T-helper 22 cell (primary cell): ENCODE results near the gene TDRD9.
A peak's percentile ranks its signal among the peaks of the same experiment; 100 is the strongest.

ENCODE experiments used
- DNase-seq: peaks from one replicate; pipeline ENCODE4 v3.0.0-alpha.2; 2020; ENCODE audit warnings: low read depth

TDRD9 gene

DNA sequence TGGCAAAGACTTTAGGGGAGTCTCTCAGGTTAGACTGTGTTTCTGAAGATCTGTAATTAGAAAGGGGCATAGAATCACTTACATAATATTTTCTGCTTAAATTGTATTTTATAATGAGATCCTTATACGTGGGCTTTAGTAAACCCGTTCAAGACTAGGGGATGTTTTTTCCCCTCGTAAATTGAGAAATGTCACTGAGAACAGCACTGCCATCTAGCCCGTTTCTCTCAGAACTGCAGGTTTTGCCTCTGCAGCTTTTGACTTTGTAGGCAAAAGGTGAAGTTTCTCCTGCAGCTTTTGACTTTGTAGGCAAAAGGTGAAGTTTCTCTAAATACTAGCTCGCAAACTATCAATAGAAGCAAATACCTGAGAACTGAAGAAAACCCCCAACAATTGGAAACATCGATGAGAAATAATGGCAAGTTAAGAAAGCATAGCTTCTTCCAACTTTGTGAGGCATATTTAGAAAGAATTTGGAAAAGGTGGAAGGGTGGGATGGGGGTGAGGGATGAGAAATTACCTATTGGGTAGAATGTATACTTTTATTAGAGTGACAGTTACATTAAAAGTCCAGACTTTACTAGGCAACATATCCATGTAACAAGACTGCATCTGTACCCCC, 147.4 kb downstream of the TDRD9 start:
- DNase-seq: no peak

DNA sequence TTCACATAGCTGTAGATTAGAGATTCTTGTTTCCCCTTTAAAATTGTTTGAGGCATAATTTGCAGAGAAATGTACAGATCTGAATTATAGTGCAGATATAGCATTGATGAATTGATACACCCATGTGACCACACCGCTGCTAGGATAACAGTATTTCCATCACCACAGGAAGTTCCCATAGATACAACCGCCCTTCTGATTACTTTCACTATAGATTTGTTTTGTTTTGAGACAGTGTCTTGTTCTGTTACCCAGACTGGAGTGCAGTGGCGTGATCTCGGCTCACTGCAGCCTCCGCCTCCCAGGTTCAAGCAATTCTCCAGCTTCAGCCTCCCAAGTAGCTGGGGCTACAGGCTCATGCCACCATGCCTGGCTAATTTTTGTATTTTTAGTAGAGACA, 148.5 kb downstream of the TDRD9 start:
- DNase-seq: no peak

- DNase-seq: peak; percentile 60
These were observed 149.8 kb downstream of the TDRD9 start for GRCh38 chr14:104078031-104078455.

DNA sequence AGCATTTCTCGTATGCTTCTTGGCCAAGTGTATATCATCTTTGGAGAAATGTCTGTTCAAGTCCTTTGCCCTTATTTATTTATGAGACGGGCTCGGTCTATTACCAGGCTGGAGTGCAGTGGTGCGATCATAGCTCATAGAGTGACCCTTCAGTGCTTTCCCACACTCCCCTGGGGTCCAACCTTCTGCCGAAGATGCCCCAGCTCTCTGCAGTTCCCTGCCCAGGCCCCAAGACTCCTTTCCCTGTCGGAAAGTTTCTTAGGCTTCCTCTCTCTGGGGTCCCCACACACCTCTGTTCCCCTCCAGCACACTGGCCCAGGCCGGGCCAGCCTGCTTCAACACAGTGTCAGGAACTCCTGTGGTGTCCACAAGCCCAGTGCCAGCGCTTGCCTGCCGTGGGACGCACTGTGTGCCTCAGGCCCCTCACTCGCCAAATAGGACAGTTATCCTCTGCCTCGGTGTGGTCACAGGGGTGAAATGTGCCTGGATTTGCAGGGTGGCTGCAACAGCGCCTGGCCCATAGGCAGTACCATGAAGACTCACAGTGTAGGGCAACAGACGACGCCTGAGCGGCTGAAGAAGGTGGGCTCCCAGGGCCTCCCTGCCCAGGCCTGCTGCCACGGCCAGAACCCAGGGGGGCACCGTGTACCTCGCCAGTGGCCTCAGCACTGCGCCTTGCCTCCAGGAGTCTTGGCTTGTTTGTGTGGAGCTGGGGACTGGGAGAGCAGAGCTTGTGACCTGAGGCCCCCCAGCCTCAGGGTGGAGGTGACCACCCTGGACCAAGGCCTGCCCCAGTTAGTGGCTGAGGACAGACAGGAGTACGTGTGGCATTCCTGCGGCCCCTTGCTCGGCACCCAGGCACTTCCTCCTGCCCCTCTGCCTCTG, 152.4 kb downstream of the TDRD9 start:
- no peak for DNase-seq

- no peak for DNase-seq
These were observed 153.1 kb downstream of the TDRD9 start for GRCh38 chr14:104081261-104081835.

DNA sequence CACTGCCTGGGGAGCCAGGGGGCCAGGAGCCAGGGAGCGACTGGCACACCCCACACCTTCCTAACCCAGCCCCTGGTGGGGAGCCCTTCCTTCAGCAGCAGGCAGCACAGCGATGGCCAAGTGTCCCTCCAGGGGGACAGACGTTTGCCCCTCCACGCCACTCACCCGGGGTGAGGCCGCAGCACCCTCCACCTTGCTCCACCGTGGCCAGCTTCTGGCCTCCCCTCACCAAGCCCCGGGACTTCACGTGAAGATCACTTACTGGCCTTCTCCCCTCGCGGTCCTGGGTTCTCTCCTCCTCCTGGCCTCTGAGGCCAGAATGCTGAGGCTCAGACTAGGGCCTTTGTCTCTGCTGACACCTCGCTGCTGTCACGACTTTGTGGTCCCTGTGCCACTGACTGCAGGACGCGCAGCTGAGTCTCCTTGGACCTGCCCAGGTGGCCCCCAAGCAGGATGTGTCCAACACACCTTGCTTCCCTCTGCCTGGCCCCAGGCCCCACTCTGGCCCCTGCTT, 153.8 kb downstream of the TDRD9 start:
- DNase-seq: no peak

- no peak for DNase-seq
These were observed 154.6 kb downstream of the TDRD9 start for GRCh38 chr14:104082807-104083206.

DNA sequence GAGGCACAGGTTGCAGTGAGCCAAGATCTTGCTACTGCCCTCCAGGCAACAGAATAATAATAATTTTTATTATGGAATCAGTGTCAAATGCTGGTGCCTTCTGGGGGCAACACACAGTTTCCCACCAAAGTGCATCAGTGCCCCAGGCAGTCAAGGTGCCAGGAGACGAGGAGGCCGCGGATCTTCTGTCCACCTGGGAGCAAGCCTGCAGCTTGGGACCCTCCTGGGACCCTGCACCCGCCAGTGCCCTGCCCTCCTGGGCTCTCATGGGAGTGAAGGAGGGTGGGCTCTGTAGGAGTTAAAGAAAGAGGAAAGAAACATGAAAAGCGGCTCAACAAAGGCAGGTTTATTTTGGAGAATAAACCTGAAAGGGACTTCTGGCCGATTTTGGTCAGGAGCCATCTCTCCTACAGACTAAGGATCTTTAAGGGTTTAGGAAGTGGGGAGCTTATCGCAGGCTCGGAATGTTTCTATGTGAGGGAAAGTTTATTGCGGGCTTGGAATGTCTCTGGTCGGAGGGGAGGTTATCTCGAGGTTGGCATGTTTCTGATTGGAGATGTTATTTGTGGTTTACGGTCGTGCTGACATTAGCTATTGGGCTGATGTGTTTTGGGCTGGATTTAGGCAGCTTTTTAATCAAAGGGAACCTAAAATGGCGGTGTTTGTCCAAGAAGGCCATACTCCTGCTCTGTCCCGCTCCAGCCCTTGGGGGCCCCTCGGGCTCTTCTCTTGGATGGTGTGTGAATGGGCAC, 156.2 kb downstream of the TDRD9 start:
- DNase-seq: no peak

DNA sequence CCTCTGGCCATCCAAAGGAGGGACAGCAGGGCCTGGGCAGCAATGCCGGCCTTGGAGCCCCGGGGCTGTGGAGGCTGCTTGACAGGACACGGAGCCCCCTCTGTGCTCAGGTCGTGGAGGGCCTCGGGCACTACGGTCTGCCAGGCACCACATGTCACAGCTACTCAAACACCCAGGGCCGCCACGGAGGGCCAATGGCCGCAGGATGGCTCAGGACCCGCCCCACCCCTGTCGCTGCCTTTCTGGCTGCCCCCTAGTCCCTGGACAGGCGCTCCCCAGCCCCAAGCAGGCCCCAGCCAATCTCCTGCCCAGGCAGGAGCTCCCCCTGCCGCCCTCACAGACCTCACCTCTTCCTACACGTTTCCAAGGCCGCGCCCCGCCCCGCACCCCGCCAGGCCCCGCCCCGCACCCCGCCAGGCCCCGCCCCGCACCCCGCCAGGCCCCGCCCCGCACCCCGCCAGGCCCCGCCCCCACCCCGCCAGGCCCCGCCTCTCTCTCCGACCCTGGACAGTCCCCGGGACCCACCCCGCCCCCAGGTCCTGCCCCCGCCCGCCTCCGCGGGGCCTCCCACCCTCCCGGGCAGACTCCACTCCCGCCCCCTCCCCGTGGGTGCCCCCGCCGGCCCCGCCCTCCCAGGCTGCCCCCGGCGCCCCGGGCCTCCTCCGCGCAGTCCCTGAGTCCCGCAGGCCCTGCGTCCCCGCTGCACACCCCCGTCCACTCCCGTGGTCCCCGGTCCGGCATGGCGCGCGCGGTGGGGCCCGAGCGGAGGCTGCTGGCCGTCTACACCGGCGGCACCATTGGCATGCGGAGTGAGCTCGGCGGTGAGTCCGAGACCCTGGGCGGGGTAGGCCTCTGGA, 157.0 kb downstream of the TDRD9 start, which contains the start of gene ASPG:
Gene ASPG, plus strand, starts transcription at position 669 of the 857 bp plus-strand sequence. Its CDS starts 71 bp downstream, at position 740.
- no peak for DNase-seq

- no peak for DNase-seq
These were observed 157.6 kb downstream of the TDRD9 start for GRCh38 chr14:104085889-104086201.

DNA sequence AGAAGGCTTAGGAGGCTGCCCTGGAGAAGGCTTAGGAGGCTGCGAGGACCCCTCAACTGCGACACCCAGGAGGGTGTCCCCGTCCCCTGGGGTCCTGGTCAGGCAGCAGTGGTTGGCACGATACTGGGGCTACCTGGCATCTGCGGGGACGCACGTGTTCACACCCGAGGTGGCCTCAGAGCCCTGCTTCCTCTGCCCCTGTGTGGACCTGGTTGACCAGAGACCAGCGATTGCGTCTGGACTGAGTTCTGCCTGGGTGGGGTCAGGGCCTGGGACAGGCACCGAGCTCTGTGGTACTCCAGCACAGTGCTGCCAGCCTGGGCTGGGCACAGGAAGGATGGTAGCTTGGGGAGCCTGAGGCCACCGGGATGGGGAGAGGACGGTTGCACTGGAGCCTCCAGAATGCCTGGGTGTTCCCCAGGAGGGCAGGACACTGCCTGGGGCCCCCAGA, 158.0 kb downstream of the TDRD9 start:
- no peak for DNase-seq

GRCh38 chr14:104086661-104087461, 158.6 kb downstream of the TDRD9 start:
- no peak for DNase-seq

DNA sequence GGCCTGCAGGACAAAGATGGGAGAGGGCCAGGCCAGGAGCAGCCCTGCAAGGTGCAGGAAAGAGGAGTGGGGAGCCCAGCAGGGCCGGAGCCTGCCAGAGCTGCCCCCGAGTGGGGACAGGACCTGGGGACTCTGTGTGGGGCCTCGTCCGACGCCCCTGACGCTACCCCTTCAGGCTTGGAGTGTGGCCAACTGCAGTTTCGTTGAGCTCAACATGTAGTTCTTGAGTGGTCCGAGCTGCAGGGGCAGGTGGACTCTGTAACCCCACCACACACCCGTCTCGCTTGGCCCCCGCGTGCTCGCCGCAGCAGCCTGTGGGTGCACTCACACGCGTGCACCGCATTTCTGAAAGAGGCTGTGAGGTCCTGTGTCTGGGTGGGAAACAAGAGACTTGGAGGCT, 159.2 kb downstream of the TDRD9 start:
- no peak for DNase-seq

DNA sequence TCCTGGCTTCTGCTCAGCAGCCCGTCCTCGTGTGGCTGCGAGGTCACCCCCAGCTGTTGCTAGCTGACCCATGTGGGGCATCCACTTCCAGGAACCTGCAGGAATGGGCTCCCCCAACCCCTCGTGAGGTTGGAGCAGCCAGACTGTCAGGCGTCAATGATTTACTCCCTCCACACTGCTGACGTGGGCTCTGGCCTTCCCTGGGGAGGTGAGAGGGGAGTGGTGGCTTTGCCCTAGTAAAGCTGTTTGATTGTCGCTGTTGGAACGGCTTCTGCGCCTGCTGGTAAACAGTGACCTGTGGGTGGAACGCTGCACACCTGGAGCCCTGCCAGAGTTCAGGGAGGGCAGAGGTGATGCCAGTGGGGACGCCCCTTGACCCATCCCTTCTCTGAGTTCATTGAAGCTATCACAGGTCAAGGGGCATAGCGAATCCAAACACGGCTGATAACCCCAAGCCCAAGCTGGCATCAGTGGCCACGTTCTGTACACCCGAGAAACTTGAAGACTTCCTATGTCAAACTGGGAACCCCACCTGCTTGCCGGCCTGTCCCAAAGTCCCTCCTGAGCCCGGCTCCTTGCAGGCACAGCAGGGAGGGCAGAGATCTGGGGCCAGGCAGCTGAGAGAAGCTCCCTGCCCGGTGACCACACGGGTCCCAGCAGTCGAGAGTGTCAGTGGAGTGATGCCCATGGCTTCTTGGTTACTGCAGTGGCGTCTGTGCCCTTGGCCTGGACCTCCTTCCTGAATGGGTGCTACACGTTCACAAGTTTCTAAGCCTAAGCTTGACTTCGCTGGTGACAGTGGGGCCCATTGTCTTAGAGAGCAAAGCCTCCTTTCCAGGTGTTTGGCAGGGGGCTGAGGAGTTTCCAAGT, 160.0 kb downstream of the TDRD9 start:
- DNase-seq: no peak

DNA sequence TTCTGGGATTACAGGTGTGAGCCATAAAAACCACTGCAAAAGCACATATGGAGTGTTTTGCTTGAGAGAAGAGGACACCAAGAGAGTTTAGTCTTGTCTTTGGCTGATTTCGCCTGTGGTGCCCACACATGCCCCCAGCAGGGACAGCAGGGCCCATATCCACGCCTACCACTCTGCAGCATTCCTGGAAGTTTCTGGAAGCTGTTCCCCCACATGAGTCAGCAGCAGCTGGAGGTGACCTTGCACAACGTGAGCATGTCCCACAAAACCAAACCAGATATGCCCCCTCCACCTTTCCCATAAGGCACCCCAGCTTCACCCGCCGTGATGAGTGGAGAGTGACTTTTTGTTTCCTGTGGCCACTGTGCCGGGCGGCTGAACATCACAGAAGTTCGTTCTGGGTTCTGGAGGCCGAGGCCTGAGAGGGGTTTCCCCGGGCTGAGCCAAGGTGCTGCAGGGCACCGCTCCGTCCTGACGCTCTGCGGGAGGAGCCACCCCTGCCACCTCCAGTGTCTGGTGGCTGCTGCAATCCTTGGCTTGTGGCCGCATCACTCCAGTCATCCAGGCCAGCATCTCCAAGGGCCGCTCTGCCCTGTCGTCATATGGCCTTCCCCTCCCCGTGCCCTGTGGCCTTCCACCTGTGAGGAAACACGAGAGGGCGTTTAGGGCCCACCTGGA, 162.0 kb downstream of the TDRD9 start:
- no peak for DNase-seq

GRCh38 chr14:104091061-104091926, 163.0 kb downstream of the TDRD9 start:
- no peak for DNase-seq

GRCh38 chr14:104091927-104092771, 163.9 kb downstream of the TDRD9 start:
- DNase-seq: no peak
